ENCODE data around the gene RFNG.

RFNG gene

DNA sequence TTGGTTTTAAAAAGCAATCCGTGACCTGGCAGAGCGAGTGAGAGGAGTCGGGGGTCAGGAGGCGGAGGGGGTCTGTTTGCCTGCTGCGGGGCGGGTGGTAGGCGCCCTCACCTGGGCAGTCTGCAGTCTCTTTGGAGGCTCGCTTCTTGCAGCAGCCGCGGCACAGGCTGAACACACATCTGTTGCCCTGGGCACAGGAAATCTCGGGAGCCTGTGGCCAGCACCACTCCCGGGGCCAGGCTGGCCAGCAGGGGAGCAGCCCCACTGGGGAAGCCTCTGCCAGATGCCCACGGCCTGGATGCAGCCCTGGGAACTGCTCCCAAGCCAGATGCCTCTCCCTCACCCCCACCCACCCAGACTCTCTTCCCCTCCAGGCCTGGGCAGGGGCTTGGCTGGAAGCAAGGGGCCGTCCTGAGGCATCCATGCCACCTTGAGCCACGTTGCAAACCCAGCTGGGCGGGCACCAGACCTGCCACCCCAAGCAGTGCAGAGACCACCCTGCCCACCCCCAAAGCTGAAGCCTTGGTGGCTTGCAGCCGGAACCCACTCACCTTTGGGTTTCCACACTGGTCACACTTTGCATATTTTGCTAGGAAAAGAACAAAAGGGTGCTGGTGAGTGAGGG lies 6.7 kb upstream of the RFNG start:
- no peak for DNase-seq (ENCODE audit: low spot score)

DNA sequence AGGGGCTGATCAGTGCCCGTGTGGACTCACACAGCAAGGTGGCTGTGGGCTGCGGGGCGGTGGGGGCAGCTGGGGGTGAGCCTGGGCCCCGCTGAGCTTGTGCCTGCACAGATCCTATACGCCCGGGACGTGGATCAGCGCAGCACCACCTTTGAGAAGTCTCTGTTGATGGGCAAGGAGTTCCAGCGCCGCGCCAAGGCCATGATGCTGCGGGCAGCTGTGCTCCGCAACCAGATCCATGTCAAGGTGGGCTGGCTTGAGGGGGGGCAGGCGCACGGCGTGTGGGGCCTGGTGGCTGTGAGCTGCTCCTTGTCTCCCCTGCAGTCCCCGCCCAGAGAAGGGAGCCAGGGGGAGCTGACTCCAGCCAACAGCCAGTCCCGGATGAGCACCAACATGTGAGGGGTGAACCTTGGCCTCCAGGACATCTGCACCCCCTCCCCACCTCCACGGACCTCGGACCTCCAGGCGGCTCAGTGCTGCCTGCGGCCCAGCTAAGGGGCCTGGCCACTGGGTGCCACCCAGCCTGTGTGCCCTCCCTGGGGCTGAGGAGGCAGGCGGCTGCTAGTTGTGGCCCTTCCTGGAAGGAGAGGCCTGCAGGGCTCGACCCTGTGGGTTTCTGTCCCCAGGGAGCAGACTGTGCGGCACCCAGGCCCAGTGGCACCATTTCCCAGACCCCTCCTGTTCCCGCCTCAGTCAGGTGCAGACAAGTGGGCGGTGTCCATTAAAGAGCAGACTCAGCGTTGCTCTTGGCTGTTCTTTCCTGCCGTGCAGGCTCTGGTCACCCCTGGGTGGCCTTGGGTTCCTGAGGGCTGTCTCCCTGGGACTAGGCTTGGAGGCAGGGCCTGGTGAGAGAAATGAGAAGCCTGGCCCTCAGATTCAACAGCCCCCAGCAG lies 5.4 kb upstream of the RFNG start:
- DNase-seq (ENCODE audit: low spot score), result no peak

- DNase-seq (ENCODE audit: low spot score), result no peak
Observed at GRCh38 chr17:82055965-82056728, 4.5 kb upstream of the RFNG start.

DNA sequence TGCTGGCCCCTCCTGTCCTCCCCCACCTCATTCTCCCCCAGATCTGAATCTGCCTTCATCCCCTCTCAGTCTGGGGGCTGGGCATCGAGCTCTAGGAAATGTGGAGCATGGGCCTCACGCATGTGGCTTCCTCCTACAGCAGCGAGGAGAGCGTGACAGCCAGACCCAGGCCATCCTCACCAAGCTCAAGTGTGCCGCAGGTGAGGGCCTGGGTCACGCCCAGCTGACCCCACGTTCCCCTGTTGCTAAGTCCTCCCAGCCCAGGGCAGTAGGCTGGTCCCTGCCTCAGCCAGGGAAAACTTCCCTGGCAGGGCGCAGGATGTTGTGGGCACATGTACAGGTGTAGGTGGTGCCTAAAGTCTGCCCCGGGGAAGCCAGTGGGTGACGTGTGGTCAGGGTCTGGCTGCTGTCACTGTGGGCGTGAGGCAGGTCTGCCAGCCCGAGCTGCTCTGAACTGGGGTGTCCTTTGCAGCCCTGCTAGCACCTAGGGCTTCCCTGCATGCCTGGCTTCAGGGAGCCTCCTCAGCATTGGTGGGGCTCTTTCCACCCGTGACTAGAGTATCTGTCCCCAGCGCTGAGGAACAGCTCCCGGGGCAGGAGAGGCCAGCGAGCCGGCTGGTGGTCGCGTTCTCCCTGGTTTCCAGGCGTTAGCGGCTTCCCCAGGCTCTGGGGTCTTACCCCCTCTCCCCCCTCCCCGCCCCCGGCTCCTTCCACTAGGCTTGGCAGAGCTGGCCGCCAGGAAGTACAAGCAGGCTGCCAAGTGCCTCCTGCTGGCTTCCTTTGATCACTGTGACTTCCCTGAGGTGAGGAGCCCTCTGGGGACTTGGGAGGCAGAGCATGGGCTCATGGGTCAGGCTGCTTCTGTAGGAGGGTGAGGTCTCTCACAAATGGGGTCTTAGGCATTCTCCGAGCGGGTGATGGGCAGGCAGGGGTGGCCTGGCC lies 3.7 kb upstream of the RFNG start:
- no peak for DNase-seq (ENCODE audit: low spot score)

DNA sequence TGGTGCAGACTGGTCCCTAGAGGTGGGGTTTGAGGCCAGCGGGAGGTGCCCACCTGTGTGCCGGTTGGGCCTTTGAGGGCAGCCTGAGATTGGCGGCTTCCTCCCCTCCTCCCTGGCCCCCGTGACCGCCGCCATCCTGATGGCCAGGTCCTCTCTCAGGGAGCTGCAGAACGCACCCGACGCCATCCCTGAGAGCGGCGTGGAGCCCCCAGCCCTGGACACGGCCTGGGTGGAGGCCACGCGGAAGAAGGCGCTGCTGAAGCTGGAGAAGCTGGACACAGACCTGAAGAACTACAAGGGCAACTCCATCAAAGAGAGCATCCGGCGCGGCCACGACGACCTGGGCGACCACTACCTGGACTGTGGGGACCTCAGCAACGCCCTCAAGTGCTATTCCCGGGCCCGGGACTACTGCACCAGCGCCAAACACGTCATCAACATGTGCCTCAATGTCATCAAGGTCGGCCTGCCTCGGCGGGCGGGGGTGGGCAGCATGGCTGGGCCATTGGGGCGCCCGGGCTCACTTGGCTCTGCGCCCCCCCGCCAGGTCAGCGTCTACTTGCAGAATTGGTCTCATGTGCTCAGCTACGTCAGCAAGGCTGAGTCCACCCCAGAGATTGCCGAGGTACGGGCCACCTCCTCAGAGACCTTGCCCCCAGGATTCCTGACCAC lies 2.9 kb upstream of the RFNG start:
- no peak for DNase-seq (ENCODE audit: low spot score)

DNA sequence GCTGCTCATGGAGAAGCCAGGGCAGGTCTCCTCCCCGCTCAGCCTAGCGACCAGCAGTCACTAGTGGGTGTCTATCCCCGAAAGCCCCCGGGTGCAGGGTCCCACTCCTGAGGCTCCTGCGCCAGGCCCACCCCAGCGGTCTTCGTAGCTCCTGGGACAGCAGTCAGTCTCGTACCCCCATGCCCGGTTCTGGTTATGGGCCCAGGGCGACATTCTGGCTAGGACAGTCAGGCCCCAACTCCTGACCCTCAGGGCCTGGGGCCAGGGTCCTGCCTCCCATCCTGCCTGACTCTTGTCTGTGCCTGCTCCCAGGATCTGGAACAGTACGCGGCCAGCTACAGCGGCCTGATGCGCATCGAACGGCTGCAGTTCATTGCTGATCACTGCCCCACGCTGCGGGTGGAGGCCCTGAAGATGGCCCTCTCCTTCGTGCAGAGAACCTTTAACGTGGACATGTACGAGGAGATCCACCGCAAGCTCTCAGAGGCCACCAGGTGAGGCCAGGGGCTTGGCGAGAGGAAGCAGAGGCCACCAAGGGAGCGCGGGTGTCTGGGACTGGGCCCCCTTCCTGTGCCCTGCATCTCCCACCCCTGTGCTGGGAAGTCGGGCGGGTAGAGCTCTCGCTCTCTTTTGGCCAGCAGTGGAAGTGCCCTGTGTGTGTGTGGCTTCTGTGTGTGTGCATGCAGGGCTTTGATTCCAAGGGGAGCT lies 2.1 kb upstream of the RFNG start:
- no peak for DNase-seq (ENCODE audit: low spot score)

GRCh38 chr17:82053130-82053529 lies 1.5 kb upstream of the RFNG start:
- no peak for DNase-seq (ENCODE audit: low spot score)

DNA sequence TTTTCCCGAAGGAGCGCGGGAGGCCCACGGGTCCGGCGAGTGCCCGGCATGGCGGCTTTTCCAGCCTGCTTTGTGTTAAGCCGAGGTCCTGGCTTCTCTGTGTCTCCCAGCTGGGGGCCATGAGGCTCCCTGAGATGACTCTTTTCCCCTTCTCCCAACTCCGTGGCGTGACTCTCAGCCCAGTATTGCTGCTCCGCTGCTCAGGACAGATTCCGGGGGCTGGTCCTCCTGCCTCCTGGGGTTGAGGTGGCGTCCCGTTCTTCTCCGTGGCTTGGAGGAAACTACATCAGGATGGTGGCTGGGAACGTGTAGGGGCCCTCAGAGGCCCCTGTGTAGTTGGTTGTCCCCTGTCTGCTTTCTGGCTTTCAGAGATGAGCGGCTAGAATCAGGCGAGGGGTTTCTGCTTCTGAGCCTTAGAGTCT lies 1.0 kb upstream of the RFNG start:
- no peak for DNase-seq (ENCODE audit: low spot score)

DNA sequence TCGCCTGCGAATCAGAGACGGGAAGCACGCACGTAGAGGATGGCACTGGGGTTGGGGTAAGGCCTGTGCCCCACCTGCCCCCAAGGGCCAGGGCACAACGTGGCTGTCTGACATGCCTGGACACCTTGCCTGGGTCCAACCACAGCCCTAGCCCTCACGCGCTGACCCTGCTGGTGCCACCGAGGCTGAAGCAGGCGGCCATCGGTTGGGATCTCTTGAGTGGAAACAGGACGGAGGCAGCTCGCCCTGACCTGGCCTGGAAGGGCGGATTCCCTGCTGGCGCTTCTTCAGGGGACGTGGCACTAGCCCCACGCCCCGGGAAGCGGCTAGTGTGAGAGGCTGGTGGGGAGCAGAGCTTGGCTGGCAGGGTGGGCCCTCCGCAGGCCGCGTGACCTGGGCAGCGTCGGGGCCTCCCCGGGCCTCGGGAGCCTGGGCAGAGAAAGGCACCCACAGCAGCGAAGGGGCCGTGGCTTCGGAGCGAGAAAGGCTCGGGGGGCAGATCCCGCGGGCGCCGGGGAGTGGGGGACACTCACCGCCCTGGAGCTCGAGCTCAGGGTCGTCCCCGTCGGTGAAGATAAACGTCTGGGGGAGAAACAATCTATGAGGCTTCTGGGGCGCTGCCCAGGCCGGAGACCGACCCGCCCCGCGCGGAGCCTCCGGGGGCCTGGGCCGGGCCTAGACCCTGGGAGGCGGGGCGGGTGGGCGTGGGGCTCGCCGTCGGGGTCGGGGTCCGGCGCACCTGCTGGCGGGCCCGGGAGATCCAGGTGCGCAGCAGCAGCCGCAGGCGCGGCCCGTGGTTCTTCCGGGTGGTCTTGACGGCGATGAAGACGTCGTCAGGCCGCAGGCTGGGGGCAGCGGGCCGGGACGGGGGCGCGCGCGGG lies 610 bp downstream of the RFNG start:
- DNase-seq (ENCODE audit: low spot score), result peak; percentile 81

DNA sequence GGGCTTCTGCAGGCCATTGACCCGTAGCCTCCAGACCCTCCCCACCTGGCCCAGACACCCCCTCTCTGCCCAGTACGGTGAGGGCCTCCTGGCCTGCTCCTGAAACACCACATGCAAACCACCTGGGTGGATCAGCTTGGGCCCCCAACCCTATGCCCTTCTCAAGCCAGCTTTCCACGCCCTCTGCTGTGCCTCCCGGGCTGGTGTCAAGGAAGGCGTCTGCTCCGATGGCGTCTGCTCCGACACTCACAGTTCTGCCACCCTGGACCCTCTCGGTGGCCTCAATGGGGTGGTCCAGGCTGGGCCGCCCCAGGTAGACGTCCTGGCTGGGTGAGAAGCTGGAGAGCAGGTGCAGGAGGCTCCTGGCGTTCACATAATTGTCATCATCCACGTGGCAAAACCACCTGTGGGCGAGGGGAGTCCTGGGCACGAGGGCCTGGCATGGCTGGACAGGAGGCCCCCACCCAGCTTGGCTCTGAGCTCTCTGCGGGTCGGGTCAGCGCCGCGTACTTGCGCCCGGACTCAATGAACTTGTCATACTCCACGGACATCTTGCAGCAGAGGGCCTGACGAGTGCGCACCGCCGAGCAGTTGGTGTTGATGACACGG lies 1.4 kb downstream of the RFNG start:
- DNase-seq (ENCODE audit: low spot score), result no peak

DNA sequence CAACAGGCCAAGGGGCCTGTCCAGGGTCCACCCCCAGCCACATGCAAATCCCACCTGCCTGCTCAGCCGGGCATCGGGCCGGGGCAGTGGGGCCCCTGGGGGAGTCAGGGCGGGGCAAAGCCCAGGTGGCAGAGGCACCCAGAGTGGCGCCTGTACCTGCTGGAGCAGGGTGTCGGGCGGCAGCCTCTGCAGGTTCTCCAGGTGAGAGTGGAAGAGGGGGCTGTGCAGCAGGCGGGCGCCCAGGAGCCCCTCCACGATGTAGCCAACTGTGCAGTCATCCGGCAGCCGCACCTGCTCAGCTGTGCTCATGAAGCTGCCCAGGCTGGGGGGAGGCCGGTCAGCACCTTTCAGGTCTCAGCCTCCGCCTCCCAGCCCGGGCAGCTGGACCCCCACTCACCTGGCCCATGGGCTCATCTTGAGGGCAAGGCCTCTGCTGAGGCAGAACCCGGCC lies 2.1 kb downstream of the RFNG start:
- DNase-seq (ENCODE audit: low spot score), result no peak

DNA sequence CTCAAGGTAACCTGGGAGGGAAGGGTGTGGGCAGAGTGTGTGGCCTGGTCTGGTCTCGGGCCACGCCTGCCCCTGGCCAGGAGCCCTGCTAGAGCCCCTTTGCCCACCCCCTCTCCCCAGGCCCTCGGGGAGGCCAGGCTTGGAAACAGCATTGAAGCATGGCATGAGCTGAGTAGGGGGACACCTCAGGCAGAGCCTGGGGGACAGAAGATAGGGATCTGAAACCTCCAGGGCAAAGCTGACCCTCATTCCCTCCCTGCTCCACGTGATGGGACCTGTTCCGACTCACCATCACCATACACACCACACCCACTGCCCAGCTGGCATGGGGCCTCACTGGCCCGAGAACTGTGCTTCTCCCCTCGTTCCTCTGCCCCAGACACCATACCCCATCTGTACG lies 2.5 kb downstream of the RFNG start:
- no peak for DNase-seq (ENCODE audit: low spot score)

GRCh38 chr17:82048571-82048971 lies 3.0 kb downstream of the RFNG start:
- no peak for DNase-seq (ENCODE audit: low spot score)

- DNase-seq (ENCODE audit: low spot score), result no peak
Observed at GRCh38 chr17:82047914-82048570, 3.6 kb downstream of the RFNG start.

GRCh38 chr17:82047379-82047778 lies 4.2 kb downstream of the RFNG start:
- DNase-seq (ENCODE audit: low spot score), result no peak

DNA sequence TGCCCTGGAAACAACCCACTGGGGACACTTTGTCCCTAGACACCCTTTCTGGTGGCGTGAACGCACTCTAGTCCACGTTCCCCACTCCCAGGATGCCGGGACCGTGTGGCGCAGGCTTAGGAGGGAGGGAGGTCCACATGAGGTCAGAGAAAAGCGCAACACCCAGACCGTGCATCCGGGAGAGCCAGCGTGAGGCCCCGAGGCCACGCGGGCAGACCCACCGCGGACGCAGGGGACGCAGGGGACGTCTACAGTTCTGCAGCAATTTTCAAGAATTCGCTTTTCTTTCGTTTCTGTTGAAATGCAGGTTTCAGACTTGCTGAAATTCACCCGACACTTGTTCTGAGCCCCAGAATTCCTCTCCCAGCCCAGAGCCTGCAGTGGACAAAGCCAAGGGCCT lies 4.7 kb downstream of the RFNG start:
- DNase-seq (ENCODE audit: low spot score), result no peak

GRCh38 chr17:82045936-82046484 lies 5.6 kb downstream of the RFNG start:
- DNase-seq (ENCODE audit: low spot score), result no peak

- no peak for DNase-seq (ENCODE audit: low spot score)
Observed at GRCh38 chr17:82043507-82043906, 8.1 kb downstream of the RFNG start.

Data from D341Med (cell line).